SK-N-MC (cell line): ENCODE measurements around the gene CD58.

Source experiments
- EZH2 ChIP-seq: fragments of 200-600 bp; sonication (generic); IDR thresholded peaks from one replicate; pipeline ENCODE4 v1.6.1; 2017; ENCODE audit warnings: antibody characterized with exemption
- FOXP2 ChIP-seq: optimal IDR thresholded peaks from 2 replicates; pipeline ENCODE3; 2011; ENCODE audit warnings: mild to moderate bottlenecking, moderate library complexity; ENCODE audit not compliant: insufficient read depth; ENCODE audit errors: extremely low read length, control extremely low read depth
- POLR2AphosphoS5 ChIP-seq: IDR thresholded peaks from 2 replicates; pipeline ENCODE4 v1.6.1; 2012; ENCODE audit warnings: mild to moderate bottlenecking, low read depth, low read length, borderline replicate concordance

- TF ChIP-seq EZH2: no peak
- no peak for TF ChIP-seq POLR2AphosphoS5
- TF ChIP-seq FOXP2: no peak
Observed at GRCh38 chr1:116504308-116505156, 66.3 kb downstream of the CD58 start.
